ENCODE results near the gene PDCD11. TPM values are rescaled to one million over a fixed set of nuclear protein-coding genes. Genes with fewer than 3 reads are reported as not detected.

PDCD11 gene
- polyA plus RNA-seq, 1 donor, result 40.4 TPM

- no peak for DNase-seq
These were observed 54.8 kb downstream of the PDCD11 start for GRCh38 chr10:103451091-103451813.

- DNase-seq, result peak; percentile 70
These were observed 55.5 kb downstream of the PDCD11 start, which contains the start of gene CALHM2 for GRCh38 chr10:103451831-103452505. TSS of gene CALHM2 (minus strand) at chr10:103452370. CDS start at chr10:103449941, 2,429 bp downstream.

- no peak for DNase-seq
These were observed 56.2 kb downstream of the PDCD11 start for GRCh38 chr10:103452506-103453230.

- DNase-seq, result no peak
These were observed 57.6 kb downstream of the PDCD11 start for GRCh38 chr10:103454026-103454425.

GRCh38 chr10:103455235-103455634 is 58.8 kb downstream of the PDCD11 start:
- DNase-seq, result no peak

GRCh38 chr10:103456074-103456660 is 59.7 kb downstream of the PDCD11 start:
- no peak for DNase-seq

- no peak for DNase-seq
These were observed 60.8 kb downstream of the PDCD11 start for GRCh38 chr10:103457176-103457712.

GRCh38 chr10:103457896-103458583 is 61.6 kb downstream of the PDCD11 start:
- DNase-seq, result no peak

GRCh38 chr10:103458720-103459119 is 62.3 kb downstream of the PDCD11 start, which contains the start of gene CALHM1:
TSS of gene CALHM1 (minus strand) at chr10:103458900. CDS start at chr10:103458751, 149 bp downstream.
- DNase-seq, result no peak

GRCh38 chr10:103459615-103460014 is 63.2 kb downstream of the PDCD11 start:
- no peak for DNase-seq

GRCh38 chr10:103463499-103463898 is 67.1 kb downstream of the PDCD11 start:
- DNase-seq, result no peak

GRCh38 chr10:103465411-103466179 is 69.2 kb downstream of the PDCD11 start:
- no peak for DNase-seq

- DNase-seq, result no peak
These were observed 70.3 kb downstream of the PDCD11 start for GRCh38 chr10:103466734-103467133.

GRCh38 chr10:103467406-103467805 is 71.0 kb downstream of the PDCD11 start:
- DNase-seq, result no peak

- DNase-seq, result no peak
These were observed 72.8 kb downstream of the PDCD11 start for GRCh38 chr10:103469201-103469600.

GRCh38 chr10:103470761-103471653 is 74.6 kb downstream of the PDCD11 start:
- no peak for DNase-seq

- no peak for DNase-seq
These were observed 75.6 kb downstream of the PDCD11 start for GRCh38 chr10:103472005-103472404.

- no peak for DNase-seq
These were observed 76.8 kb downstream of the PDCD11 start for GRCh38 chr10:103473261-103473671.

GRCh38 chr10:103474077-103474476 is 77.7 kb downstream of the PDCD11 start:
- no peak for DNase-seq

- no peak for DNase-seq
These were observed 79.0 kb downstream of the PDCD11 start for GRCh38 chr10:103475437-103475836.
